GM19372 (cell line): ENCODE data around the gene EFCAB11.
"Not testable (repeated sequence)": the region's sequence is repeated elsewhere in the genome, so short reads cannot be mapped to it uniquely, and the experiment has no call there.

Experiments used
- ATAC-seq: cut with Tn5 transposase; IDR thresholded peaks from one replicate; pipeline ENCODE4 v1.9.1; 2021; ENCODE audit warnings: mild to moderate bottlenecking, low read depth, moderate library complexity; ENCODE audit not compliant: unreplicated experiment

The EFCAB11 gene

GRCh38 chr14:89874091-89874490, 80.4 kb downstream of the EFCAB11 start:
- ATAC-seq = not testable (repeated sequence)

GRCh38 chr14:89870316-89870715, 84.2 kb downstream of the EFCAB11 start:
- ATAC-seq = no peak

- no peak for ATAC-seq
Observed at GRCh38 chr14:89869606-89870005, 84.9 kb downstream of the EFCAB11 start.

- ATAC-seq = no peak
Observed at GRCh38 chr14:89866458-89866857, 88.1 kb downstream of the EFCAB11 start.

- ATAC-seq = no peak
Observed at GRCh38 chr14:89865153-89865552, 89.4 kb downstream of the EFCAB11 start.

GRCh38 chr14:89862856-89863255, 91.7 kb downstream of the EFCAB11 start:
- ATAC-seq = no peak

GRCh38 chr14:89861630-89862029, 92.9 kb downstream of the EFCAB11 start:
- ATAC-seq = no peak

GRCh38 chr14:89858089-89858488, 96.4 kb downstream of the EFCAB11 start:
- no peak for ATAC-seq

GRCh38 chr14:89856871-89857345, 97.6 kb downstream of the EFCAB11 start:
- ATAC-seq = no peak

GRCh38 chr14:89855961-89856656, 98.4 kb downstream of the EFCAB11 start:
- ATAC-seq = no peak

GRCh38 chr14:89853936-89854693, 100.4 kb downstream of the EFCAB11 start:
- no peak for ATAC-seq

GRCh38 chr14:89851106-89851505, 103.4 kb downstream of the EFCAB11 start:
- no peak for ATAC-seq

- no peak for ATAC-seq
Observed at GRCh38 chr14:89849931-89850330, 104.6 kb downstream of the EFCAB11 start.

- no peak for ATAC-seq
Observed at GRCh38 chr14:89848165-89848564, 106.4 kb downstream of the EFCAB11 start.

- ATAC-seq = no peak
Observed at GRCh38 chr14:89845346-89845745, 109.2 kb downstream of the EFCAB11 start.

- ATAC-seq = no peak
Observed at GRCh38 chr14:89844508-89844907, 110.0 kb downstream of the EFCAB11 start.

GRCh38 chr14:89842837-89843236, 111.7 kb downstream of the EFCAB11 start:
- ATAC-seq = no peak

- no peak for ATAC-seq
Observed at GRCh38 chr14:89841851-89842250, 112.7 kb downstream of the EFCAB11 start.

GRCh38 chr14:89836830-89837469, 117.6 kb downstream of the EFCAB11 start:
- no peak for ATAC-seq

GRCh38 chr14:89833661-89834060, 120.9 kb downstream of the EFCAB11 start:
- no peak for ATAC-seq

GRCh38 chr14:89833120-89833532, 121.4 kb downstream of the EFCAB11 start:
- no peak for ATAC-seq
